IPS-18c (cell line): ENCODE data around the gene GNPTG.

ENCODE experiments used
- H3K4me3 ChIP-seq: 2 replicates; pipeline ENCODE4 v1.7.0; 2013; ENCODE audit warnings: low read depth, mild to moderate bottlenecking, low read length, moderate library complexity; ENCODE audit not compliant: insufficient read depth
- H3K9me3 ChIP-seq: one replicate; pipeline ENCODE4 v1.6.1; 2013; ENCODE audit warnings: mild to moderate bottlenecking, low read length, moderate library complexity; ENCODE audit not compliant: control insufficient read depth, insufficient read depth

The GNPTG gene

DNA sequence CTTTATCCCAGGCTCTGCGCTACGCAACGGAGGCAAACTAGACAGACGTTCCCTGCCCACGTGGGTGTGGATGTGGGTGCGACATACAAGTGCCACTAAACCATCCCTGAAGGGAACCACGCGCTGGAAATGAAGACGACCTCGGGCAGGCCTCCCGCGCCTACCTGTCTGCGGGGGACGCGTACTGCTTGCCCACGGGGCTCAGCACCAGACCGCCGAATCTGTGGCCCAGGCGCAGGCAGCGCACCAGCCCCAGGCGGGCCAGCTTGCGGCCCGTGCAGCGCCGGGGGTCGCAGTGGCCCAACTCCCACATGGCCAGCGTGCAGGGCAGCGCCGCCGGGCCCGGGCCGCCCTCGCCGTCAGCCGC lies 533 bp upstream of the GNPTG start:
- peak overlapping the region; percentile 95 for H3K4me3 ChIP-seq
- H3K9me3 ChIP-seq, result no peaks in the 10 kb centered on the region

DNA sequence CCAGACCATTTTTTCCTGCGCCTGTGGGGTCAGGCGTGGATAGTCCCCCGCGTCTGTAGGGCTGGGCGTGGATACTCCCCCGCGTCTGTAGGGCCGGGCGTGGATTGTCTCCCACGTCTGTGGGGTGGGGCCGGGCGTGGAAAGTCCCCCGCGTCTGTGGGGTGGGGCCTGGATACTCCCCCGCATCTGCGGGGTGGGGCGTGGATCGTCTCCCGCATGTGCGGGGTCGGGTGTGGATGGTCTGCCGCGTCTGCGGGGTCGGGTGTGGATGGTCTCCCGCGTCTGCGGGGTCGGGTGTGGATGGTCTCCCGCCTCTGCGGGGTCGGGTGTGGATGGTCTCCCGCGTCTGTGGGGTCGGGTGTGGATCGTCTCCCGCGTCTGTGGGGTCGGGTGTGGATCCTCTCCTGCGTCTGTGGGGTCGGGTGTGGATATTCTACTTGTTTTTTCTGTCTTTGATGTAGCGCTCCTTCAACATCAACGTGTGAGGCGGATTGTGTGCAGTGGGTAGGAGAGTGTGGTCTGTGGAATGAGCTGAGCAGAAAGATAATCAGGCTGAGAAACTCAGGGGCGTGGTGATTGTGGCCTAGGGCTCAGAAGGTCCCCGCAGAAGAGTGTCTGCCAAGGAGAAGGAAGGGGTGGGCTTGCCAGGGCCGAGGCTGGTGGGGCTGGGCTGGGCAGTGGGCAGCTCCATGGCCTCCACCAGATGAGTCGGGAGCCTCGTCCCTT lies 3.2 kb downstream of the GNPTG start:
- no peak overlapping the region for H3K4me3 ChIP-seq

DNA sequence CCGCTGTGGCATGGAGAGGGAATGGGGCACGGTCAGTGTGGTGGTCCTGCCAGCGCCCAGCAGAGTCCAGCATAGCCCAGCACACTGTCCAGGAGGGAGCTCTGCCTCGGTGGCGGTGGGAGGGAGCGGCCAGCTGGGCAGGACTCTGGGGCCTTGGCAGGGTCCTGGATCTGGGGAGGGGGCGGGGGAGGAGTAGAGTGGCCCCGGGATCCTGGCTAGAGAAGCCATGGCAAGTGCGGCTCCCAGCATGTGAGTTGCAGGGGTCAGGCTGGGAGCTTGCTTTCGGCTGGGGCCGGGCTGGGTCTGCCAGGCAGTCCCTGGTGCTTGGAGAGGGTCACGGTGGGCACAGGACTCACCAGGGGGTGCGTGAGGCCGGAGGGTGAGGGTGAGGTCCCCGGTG lies 3.9 kb downstream of the GNPTG start:
- H3K4me3 ChIP-seq, result no peak overlapping the region

More for the DNA sequence above, 3.2 kb downstream of the GNPTG start:
- H3K9me3 ChIP-seq, result no peaks in the 10 kb centered on the region

DNA sequence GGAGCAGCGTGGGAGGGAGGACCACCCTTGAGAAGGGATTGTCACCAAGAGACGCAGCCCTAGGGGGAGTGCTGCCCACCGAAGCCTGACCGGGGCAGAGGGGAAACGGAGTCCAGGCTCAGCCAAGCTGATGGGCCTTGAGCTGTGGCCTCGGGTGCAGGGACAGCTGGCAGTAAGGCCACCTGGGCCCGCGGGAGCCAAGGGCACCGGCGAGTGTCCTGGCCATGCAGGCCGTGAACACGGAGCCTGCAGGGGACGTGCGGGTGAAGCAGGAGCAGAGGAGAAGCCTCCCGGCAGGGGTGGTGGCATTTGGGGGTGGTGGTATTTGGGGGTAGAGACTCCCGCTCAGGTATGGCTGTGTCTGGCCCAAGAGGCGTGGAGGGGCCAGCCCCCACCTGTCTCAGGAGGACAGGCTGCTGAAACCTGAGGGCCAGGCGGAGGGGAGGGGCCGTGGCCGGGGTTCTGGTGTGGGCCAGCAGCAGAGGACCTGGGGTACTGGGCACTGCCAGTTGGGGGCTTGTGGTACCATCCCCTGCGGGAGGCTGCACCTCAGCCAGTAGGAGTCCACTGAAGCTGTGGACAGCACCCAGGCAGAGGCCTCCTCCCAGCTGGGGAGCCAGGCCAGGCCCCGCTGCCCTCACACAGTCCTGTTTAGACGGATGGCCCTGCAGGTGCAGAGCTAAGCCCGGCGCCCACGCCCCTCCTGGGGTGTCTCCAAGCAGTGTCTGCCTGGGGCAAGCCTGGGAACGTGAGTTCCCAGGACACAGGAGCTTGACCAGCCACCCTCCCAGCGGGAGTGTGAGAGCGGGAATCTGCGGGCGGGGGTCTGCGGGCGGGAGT lies 4.5 kb downstream of the GNPTG start:
- Histone ChIP-seq H3K9me3 (no peaks in the 10 kb centered on the region), H3K4me3 (no peak overlapping the region)

More for the DNA sequence above, 3.9 kb downstream of the GNPTG start:
- no peaks in the 10 kb centered on the region for H3K9me3 ChIP-seq

DNA sequence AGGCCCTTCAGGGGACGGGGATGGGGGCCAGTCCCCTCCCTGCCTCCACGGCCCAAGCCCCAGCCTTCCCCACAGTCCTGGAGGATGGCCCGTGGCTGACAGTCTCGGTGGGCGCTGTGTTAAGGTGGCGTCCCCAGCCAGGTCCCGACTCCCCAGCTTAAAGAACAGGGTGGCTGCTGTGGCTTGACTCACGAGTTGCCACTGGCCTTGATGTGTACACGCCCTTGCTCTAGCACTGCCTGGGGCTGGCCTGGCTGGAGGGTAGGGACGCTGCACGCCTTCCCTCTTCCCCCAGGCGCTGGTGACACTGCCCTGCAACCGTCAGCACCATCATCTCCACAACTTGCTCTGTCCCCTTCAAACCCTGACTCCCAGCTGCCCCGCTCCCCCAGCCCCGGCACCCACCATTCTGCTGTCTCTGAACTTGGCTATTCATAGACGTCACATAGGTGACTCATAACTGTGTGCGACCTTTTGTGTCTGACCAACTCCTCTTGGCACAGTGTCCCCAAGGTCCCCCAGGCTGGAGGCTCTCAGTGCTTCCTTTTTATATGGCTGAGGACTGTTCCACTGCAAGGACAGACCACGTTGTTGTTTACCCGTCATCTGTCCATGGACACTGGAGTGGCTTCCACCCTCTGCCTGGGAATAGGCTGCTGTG lies 6.3 kb downstream of the GNPTG start:
- no peaks in the 10 kb centered on the region for H3K9me3 ChIP-seq
- no peak overlapping the region for H3K4me3 ChIP-seq

DNA sequence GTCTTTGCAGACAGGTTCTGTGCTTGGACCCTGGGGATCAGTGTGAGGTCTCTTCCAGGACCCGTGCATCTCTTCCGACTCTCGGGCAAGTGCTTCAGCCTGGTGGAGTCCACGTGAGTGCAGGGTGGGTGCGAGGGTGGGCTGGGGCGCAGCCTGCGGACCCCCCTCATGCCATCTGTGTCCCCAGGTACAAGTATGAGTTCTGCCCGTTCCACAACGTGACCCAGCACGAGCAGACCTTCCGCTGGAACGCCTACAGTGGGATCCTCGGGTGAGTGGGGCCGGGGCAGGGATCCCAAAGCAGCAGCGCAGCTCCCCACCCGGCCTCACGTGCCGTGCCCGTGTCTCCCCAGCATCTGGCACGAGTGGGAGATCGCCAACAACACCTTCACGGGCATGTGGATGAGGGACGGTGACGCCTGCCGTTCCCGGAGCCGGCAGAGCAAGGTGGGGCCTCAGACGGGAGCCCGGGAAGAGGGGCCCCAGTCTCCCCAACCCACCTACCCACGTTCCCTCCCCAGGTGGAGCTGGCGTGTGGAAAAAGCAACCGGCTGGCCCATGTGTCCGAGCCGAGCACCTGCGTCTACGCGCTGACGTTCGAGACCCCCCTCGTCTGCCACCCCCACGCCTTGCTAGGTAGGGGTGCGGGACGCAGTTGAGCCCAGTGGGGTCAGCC lies 10.1 kb downstream of the GNPTG start:
- H3K4me3 ChIP-seq, result no peak overlapping the region
- H3K9me3 ChIP-seq, result no peaks in the 10 kb centered on the region

DNA sequence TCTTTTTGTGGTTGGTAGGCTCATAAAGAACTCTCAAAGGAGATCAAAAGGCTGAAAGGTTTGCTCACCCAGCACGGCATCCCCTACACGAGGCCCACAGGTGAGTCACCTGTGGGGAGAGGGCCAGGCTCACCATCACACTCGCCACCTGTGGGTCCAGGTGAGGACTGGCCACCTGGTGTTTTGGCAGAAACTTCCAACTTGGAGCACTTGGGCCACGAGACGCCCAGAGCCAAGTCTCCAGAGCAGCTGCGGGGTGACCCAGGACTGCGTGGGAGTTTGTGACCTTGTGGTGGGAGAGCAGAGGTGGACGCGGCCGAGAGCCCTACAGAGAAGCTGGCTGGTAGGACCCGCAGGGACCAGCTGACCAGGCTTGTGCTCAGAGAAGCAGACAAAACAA lies 11.1 kb downstream of the GNPTG start:
- no peak overlapping the region for H3K4me3 ChIP-seq
- H3K9me3 ChIP-seq, result no peaks in the 10 kb centered on the region

DNA sequence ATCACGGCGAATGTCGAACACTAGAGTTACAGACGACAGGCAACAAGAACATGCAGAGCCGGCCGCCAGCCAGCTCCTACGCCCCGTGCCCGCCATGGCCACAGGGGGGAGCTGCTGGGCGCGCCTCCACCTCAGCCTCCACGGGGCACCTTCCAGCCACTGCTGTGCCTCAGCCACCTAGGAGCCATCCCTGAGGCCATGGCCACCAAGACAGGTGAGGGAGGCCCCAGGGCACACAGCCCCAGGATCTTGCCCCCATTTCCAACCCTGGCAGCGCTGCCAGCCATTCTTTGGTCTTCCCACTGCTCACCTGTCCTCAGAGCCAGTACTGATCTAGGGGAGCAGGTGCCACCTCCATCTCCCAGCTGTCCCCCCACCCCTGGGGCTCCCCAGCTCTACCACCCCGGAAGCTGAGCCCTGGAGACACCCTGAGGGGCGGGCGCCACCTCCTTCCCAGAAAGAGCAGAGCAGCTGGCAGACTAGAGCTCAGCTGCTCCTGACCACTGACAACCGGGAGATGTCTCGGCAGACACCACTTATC lies 11.8 kb downstream of the GNPTG start:
- H3K4me3 ChIP-seq, result no peak overlapping the region
- no peaks in the 10 kb centered on the region for H3K9me3 ChIP-seq

DNA sequence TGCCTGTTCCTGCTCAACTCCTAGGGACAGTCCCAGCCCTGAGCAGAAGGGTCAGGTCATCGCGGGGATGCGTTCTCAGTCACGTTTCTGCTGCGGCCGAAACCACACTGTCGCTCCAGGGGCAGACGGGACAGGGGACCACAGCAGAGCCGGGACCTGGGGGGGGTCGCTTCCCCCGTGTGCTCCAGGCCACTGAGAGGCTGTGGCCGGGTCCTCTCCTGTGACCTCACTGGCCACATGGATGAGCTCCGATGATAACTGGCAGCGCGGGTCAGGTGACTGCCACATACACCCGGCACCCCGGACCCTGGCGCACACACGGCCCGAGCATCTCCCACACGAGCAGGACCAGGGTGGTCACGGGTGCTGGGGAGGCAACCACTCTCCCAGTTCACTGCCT lies 12.8 kb downstream of the GNPTG start:
- Histone ChIP-seq H3K4me3 (no peak overlapping the region), H3K9me3 (no peaks in the 10 kb centered on the region)

DNA sequence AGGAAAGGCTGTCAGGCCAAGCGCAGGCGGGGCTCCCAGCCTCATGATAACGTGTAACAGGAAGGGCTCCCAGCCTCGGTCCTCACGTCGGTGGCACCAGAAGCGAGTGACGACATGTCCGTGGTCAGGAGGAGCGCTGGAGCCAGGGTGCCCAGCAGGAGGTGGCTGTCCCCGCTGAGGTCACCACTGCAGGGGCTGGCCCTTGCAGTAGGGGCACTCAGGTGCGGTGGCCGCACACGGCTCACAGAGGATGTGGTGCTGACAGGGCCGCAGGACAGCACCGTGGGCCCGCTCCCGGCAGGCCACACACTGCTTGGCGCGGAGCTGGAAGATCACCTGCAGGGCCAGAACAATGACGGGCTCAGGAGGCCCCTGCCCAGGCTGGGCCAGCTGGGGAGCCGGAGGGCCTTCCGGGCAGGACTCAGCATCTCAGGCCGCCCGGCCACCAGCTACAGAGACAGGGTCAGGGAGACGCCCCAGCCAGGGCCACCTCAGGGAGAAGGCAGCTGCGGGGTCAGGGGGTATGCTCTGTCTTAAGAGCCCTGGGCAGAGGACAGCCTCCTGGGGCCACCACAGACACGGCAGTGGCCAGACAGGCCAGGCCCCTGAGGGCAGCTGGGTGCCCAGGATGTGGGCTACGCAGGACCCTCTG lies 14.5 kb downstream of the GNPTG start:
- H3K9me3 ChIP-seq, result no peaks in the 10 kb centered on the region
- H3K4me3 ChIP-seq, result no peak overlapping the region

DNA sequence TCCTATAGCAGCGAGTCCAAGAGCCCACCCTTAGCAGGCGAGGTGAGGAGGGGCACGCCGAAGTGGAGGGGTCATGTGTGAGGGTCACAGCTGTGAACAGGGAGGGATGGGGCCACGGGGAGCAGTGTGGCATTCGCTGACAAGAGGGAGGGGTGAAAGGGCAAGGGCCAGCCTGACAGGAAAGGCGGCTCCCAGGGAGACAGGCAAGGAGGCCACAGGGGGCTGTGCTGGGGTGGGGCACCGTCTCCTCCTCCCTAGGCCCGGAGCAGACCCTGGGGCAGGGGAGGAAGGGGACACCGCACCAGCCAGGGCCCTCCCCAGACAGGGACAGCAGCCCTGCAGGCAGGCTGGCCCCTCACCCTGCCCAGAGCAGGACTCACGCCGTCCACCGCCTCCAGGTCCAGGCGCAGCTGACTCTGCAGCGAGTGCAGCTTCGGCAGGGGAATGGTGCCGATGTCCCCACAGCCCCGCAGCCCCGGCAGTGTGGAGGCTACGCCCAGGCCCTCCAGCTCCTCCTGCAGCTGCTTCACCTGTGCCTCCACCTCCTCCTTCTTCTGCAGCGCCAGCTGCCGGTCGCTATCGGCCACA lies 15.1 kb downstream of the GNPTG start:
- Histone ChIP-seq H3K4me3 (no peak overlapping the region), H3K9me3 (no peaks in the 10 kb centered on the region)

DNA sequence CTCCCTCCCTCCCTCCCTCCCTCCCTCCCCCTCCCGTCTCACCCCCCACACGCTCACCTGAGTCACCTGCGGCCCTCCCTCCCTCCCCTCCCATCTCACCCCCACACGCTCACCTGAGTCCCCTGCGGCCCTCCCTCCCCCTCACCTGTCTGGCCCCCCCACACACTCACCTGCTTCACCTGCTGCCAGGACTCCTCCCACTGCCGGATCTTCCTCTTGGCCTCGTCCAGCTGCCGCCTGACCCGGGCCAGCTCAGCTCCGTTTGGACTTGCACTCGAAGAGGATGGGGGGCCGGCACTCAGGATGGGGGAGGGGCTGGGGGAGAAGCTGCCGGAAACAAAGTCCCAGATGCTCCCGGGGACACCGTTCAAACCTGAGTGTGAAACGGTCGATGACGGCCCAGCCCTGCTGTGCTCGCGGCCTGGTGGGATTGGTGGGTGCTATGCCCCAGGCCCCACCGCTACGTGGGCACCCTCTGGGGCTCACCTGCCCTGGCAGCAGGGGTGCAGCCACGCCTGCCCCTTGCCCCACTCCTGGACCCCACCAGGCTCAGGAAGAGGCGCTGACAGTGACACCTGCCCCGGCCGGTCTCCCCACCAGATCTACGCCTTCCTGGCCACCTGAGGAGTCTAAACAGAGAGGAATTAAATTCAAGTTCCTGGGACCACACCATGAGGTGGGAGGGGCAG lies 15.9 kb downstream of the GNPTG start:
- Histone ChIP-seq H3K9me3 (no peaks in the 10 kb centered on the region), H3K4me3 (no peak overlapping the region)

DNA sequence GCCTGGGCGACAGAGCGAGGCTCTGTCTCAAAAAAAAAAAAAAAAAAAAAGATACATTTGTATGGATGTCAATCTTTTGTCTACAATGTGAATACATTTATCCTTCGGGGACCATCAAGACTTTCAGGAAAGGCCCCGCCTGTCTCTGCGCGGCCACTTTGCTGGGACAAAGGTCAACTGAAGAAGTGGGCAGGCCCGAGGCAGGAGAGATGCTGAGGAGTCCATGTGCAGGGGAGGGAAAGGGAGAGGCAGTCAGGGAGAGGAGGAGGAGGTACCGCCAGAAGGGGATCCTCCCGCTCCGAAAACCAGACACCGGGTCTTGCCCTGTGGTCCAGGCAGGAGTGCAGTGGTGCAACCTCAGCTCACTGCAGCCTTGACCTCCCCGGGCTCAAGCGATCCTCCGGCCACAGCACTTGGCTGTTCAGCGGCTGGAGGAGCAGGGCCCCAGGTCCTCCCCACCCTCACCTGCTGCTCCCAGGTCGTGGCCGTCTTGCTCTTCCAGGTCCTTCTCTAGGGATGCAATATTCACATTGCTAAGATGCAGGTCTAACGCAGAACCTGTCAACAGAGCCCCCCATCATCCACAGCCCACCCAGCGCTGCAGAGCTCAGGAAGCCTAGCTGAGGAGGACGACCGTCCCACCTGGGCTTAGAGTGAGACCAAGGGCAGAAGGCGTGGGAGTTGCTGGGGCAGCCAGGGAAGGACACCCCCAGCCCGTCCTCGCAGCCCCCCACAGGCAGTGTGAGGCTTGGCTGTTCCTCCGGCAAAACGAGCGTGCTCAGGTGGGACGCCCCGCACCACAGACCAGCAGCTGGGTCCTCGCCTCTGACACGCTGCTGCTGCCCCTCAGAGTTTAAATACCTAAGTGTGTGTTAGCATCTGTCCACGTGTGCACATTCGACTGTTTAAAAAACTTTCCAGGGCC lies 19.6 kb downstream of the GNPTG start:
- H3K4me3 ChIP-seq, result no peak overlapping the region
- H3K9me3 ChIP-seq, result no peaks in the 10 kb centered on the region

DNA sequence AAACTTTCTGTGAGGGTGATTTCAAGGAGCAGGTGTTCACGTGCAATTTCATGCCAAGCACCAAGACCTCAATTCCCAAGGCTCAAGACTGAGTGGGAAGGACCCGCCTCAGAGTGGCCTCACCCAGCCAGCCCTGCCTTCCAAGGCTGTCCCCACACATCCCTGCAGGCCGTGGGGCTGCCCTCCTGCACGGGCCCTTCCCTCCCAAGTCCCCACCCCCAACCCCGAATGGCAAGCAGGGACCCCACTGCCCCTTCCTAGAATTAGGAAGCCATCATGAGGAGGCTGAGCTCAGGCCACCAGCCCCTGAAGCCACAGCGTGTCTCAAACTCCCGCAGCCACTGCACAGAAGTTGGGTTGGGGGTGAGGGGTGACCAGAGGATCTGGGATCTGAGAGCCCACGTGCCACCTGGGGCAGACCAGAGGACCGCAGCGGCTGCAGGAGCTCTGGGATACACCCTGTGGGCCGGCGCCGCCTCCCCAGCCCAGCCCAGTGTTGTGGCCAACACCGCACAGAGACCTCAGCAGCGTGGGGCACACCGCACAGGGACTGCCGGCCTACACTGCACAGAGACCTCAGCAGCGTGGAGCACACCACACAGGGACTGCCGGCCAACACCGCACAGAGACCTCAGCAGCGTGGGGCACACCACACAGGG lies 20.7 kb downstream of the GNPTG start:
- H3K4me3 ChIP-seq, result no peak overlapping the region
- no peaks in the 10 kb centered on the region for H3K9me3 ChIP-seq
